HG03432 (cell line): Measurements from ENCODE around the gene GNAZ.

Source experiments
- ATAC-seq: cut with Tn5 transposase; IDR thresholded peaks from one replicate; pipeline ENCODE4 v1.9.1; 2021; ENCODE audit warnings: mild to moderate bottlenecking, moderate library complexity; ENCODE audit not compliant: unreplicated experiment

GNAZ gene

DNA sequence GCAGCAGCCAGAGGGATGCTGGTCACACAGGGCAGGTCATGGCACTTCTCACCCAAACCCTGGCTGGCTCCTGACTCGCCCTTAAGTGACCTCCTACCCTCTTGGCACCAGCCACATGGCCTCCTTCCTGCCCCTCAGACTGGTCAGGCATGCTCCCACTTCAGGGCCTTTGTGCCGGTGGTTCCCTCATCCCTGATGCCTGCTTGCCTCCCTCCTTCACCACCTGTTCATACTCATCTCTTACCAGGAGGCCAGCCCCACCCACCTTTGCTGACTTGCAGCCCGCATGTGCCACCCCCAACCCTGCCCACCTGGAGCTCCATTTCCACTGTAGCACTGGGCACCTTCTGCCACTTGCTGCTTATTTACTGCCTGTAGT lies 20.1 kb downstream of the GNAZ start:
- ATAC-seq, result no peak

DNA sequence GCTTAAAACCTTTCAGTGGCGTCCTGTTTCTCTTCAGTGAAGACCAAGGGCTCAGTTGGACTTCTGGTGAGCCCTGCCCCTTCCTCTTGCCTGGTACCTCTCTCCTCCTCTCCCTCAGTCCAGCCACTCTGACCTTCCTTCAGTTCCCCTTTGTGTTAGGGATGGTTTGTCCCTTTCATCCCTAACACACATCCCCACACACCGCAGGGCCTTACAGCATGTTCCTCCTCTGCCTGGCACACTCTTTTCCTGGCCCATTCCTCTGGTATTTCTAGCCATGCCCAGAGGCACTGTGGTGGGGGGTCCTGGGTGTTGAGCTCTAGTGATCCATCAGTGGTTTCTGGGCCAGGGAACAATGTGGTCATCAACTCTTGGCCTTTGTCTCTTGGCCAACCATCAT lies 21.4 kb downstream of the GNAZ start:
- no peak for ATAC-seq

DNA sequence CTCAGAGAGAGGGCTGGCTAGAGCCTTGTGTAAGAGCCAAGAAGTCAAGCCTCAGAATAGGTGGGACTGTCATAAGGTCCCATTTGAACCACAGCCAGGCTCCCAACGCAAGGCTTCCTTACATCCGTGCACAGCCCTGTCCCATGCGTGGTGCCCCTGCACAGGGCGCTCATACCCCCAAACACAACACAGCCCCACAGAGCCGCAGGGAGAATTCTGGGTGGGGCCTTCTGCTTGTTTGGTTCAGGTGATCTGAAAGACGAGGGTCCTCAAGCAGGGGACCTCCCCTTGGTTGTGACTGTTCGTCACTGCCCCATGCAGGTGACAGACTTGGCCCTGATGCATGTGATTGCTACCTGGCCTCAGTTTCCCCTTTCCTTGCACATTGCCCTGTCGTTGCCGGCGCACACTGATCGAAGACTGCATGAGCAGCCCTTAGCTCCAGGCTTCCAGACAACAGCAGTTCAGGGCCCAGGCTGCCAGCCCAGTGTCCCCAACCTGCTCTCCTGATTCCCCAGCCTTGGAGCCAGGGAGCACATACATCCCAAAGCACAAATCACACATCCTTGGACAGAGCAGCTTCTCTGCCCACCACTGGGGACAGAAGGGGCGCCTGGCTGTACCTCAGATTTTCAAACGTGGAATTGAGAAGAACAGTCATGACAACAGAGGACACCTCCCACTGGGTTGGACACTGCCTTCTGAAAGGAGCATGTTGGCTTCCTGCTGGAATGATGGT lies 22.1 kb downstream of the GNAZ start:
- ATAC-seq, result no peak

DNA sequence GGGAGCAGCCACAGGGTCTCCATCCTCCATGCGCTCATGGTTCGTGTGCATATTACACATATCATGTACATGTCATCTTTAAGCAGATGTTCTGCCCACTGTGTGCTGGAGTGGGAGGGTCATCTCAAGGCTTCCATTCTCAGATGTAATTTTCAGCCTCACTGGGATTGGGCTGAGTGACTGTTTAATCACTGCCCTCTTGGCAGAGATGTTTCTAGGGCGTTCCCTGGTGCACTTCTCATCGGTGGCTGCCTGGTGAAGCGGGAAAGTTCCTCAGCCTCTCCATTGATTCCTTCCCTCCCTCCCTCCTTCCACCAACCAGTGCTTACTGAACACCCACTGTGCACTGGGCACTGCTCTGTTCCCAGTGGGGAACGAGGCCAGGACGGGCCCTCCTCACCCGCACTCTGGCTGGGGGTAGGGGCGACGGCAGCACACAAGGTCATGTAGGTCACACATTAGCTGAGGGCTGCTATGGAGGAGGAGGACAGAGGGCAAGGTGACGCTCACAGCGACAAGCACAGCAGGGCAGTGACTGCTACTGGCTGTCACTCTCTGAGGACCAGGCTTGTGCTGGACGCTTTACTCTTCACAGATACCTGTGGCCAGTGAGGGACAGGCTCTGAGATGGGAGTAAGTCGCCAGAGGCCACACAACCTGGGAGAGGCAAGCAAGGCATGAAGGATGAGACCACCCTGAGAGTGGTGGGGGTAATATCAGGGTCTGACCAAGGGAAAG lies 22.9 kb downstream of the GNAZ start:
- no peak for ATAC-seq

DNA sequence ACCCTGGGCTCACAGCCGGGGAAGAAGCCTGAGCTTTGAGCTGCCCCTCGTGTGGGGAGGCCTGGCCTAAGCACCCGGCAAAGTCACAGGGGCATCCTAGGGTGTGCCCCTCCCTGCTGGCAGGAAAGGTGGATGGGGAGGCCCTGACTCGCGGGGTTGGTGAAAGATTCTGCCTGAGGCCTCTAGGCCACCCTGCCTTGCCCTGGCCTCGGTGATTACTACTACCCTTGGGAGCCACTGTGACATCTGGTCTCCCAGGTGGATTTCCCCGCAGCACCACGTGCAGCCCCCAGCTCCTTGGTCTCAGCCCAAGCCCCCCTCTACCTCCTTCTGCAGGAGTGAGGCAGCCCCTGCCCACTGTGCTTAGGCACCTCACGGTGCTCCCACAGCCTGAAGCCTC lies 23.9 kb downstream of the GNAZ start:
- no peak for ATAC-seq

GRCh38 chr22:23094695-23095681 lies 24.7 kb downstream of the GNAZ start:
- ATAC-seq, result no peak

DNA sequence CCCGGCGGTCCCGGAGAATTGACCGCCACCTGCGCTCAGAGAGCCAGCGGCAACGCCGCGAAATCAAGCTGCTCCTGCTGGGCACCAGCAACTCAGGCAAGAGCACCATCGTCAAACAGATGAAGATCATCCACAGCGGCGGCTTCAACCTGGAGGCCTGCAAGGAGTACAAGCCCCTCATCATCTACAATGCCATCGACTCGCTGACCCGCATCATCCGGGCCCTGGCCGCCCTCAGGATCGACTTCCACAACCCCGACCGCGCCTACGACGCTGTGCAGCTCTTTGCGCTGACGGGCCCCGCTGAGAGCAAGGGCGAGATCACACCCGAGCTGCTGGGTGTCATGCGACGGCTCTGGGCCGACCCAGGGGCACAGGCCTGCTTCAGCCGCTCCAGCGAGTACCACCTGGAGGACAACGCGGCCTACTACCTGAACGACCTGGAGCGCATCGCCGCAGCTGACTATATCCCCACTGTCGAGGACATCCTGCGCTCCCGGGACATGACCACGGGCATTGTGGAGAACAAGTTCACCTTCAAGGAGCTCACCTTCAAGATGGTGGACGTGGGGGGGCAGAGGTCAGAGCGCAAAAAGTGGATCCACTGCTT lies 25.5 kb downstream of the GNAZ start:
- no peak for ATAC-seq

- no peak for ATAC-seq
Observed at GRCh38 chr22:23097412-23098229, 27.3 kb downstream of the GNAZ start.

GRCh38 chr22:23098230-23098705 lies 27.9 kb downstream of the GNAZ start:
- ATAC-seq, result no peak

- ATAC-seq, result no peak
Observed at GRCh38 chr22:23098718-23099530, 28.6 kb downstream of the GNAZ start.

- no peak for ATAC-seq
Observed at GRCh38 chr22:23099531-23099804, 29.1 kb downstream of the GNAZ start.

GRCh38 chr22:23100124-23100801 lies 29.9 kb downstream of the GNAZ start:
- no peak for ATAC-seq

DNA sequence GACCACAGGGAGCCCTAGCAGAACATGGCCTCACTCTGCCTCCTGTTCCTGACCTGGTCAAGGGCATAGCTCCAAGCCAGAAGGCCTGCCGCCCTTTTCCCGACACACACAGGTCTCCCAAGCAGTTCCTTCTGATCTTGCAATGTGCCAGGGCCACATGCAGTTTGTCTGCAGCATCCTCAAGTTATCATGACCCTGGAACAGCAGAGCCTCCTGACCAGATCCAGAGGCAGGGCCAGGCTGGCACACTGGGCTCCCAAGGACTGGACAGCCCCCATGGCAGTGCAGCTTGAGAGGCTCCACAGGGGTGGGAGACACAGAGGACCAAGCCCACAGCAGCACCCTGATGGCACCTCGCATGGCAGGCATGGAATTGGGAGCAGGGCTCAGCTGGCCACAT lies 31.2 kb downstream of the GNAZ start:
- no peak for ATAC-seq

DNA sequence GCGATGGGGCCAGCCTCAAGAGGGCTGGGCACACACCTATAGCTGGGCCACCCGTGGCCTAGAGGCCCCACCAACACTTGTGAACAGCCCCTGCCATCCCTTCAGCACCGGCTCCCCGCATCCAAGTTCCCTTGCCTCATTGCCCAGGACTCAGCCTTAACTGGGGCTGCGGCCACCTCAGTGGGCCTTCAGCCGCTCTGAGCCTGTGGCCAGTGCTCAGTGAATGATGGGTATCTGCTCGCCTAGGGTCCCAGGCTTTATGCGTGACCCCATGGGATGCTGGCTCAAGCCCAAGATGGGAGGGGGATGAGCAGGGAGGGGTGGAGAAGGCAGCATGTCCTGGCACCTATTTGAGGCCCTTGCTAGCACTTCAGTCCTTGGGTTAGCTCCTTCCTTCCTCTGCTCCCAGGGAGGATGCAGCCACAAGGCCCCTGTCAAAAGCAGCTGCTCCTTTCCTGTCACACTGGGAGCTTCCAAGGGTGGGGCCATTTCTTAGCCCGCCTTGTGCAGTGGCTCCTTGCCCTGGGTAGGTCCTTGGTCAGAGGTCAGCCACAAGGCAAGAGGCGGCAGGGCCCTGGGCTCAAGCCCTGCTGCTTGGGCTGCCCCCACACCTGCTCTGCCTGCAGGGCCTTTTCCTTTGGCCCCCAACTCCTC lies 31.8 kb downstream of the GNAZ start:
- ATAC-seq, result no peak

DNA sequence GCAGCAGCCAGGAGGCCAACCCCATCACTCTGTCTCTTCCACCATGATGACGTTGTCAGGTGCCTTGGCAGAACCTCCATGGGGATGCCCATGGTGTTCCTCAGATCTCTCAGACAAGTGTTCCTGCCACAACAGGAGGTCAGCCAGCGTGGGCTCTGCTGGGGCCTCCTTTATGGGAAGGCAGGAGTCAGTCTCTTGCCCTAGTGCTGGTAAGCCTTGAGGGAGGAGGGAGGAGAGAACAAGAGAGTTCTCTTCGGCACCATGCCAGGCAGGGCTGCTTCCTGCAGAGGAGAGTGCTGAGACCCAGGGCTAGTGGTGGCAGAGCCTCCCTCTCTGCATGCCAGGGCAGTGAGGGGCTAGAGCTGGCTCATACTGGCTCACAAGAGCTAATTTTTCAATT lies 32.5 kb downstream of the GNAZ start:
- no peak for ATAC-seq

DNA sequence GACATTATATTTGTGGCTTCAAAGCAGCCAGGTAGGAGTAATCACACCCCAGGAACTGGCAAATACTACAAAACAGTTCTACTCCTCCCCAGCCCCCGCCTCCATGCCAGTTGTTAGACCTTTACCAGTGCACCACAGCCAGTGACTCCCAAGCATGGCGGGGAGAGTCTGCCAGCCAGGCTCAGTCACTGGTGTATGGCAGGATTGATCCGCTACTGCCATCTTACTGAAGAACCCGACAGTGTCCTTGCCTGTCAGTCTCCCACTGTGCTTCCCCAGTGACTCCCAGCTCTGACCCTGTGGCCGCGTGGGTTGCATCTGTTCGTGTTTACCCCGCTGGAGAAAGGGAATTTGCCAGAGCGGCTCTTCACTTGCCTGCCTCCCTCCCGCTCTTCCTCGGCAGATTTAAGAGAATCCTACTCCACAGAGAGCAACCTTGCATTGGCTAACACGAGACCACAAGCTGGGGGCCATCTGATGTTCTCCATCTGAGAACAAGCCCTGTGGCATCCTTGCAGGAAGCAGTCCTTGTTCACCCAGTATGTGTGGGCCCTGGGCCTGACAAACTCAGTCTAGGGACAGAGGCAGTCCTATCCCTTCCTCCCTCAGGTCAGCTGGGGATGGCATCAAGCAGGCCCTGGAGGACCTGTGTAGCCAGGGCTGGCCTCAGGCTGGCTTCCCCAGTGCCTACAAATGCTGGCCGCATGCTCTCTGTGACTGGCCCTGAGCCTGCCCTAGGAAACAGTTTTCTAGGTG lies 33.1 kb downstream of the GNAZ start:
- no peak for ATAC-seq

GRCh38 chr22:23104187-23104971 lies 34.1 kb downstream of the GNAZ start:
- ATAC-seq, result no peak
